GM23338 (cell line): ENCODE results near the gene ABHD17B. TPM values are rescaled to one million over a fixed set of nuclear protein-coding genes. Genes with fewer than 3 reads are reported as not detected.
A peak's percentile ranks its signal among the peaks of the same experiment; 100 is the strongest.

Source experiments
- ATAC-seq: fragments of 200-7000 bp; cut with Tn5 transposase; 3 replicates; pipeline ENCODE4 v1.9.1; 2020
- DNase-seq: peaks from one replicate; pipeline ENCODE4 v3.0.0-alpha.2; 2015; ENCODE audit warnings: low spot score
- H2AFZ ChIP-seq: fragments of 200-600 bp; sonication (generic); 2 replicates; pipeline ENCODE4 v1.8.0; 2016; ENCODE audit warnings: antibody characterized with exemption, mild to moderate bottlenecking, moderate library complexity
- H3F3A ChIP-seq: fragments of 200-600 bp; sonication (generic); replicated peaks from 2 replicates; pipeline ENCODE4 v1.8.0; 2017; ENCODE audit warnings: antibody characterized with exemption, mixed run types, low read depth
- H3K27ac ChIP-seq: fragments of 200-600 bp; sonication (generic); 2 replicates; pipeline ENCODE4 v1.6.1; 2016; ENCODE audit warnings: low read depth
- H3K27me3 ChIP-seq: fragments of 200-600 bp; sonication (generic); 2 replicates; pipeline ENCODE4 v1.8.0; 2016; ENCODE audit warnings: mild to moderate bottlenecking, mixed run types, moderate library complexity; ENCODE audit not compliant: insufficient read depth
- H3K36me3 ChIP-seq: fragments of 200-600 bp; sonication (generic); 2 replicates; pipeline ENCODE4 v1.8.0; 2016; ENCODE audit warnings: mild to moderate bottlenecking; ENCODE audit not compliant: insufficient read depth
- H3K4me1 ChIP-seq: fragments of 200-600 bp; sonication (generic); 2 replicates; pipeline ENCODE4 v1.8.0; 2016; ENCODE audit warnings: mild to moderate bottlenecking, moderate library complexity; ENCODE audit not compliant: insufficient read depth
- H3K4me2 ChIP-seq: fragments of 200-600 bp; sonication (generic); 2 replicates; pipeline ENCODE4 v1.7.1; 2017; ENCODE audit warnings: mixed run types
- H3K4me3 ChIP-seq: fragments of 200-600 bp; sonication (generic); 2 replicates; pipeline ENCODE4 v1.6.1; 2016; ENCODE audit warnings: mixed run types
- H3K79me2 ChIP-seq: fragments of 200-600 bp; sonication (generic); replicated peaks from 2 replicates; pipeline ENCODE4 v1.8.0; 2017; ENCODE audit warnings: mild to moderate bottlenecking; ENCODE audit not compliant: insufficient read depth
- H3K9me2 ChIP-seq: fragments of 200-600 bp; sonication (generic); 2 replicates; pipeline ENCODE4 v1.8.0; 2017; ENCODE audit not compliant: insufficient read depth
- H4K20me1 ChIP-seq: fragments of 200-600 bp; sonication (generic); replicated peaks from 2 replicates; pipeline ENCODE4 v1.8.0; 2017; ENCODE audit warnings: mild to moderate bottlenecking; ENCODE audit not compliant: insufficient read depth
- H3K27ac Mint-ChIP-seq: 2 replicates; pipeline ENCODE4 v1.8.0; 2020; ENCODE audit warnings: inconsistent platforms, mild to moderate bottlenecking, moderate library complexity, mixed read lengths
- H3K27me3 Mint-ChIP-seq: 3 replicates; pipeline ENCODE4 v1.8.0; 2022; ENCODE audit warnings: low read depth, mild to moderate bottlenecking, moderate library complexity, mixed read lengths, inconsistent platforms; ENCODE audit not compliant: insufficient read depth, poor library complexity
- H3K36me3 Mint-ChIP-seq: 3 replicates; pipeline ENCODE4 v1.8.0; 2021; ENCODE audit warnings: low read depth, mild to moderate bottlenecking, inconsistent platforms, moderate library complexity, mixed read lengths
- H3K4me1 Mint-ChIP-seq: 3 replicates; pipeline ENCODE4 v1.8.0; 2020; ENCODE audit warnings: mild to moderate bottlenecking, inconsistent platforms, mixed read lengths
- H3K4me3 Mint-ChIP-seq: 3 replicates; pipeline ENCODE4 v1.8.0; 2021; ENCODE audit warnings: moderate library complexity, mild to moderate bottlenecking, inconsistent platforms, mixed read lengths
- H3K9me3 Mint-ChIP-seq: 3 replicates; pipeline ENCODE4 v1.8.0; 2020; ENCODE audit warnings: moderate library complexity, mild to moderate bottlenecking, inconsistent platforms, mixed read lengths
- polyA plus RNA-seq: library from polyadenylated mRNA; unstranded; fragments of >200 nt; fragmentation: Nextera tagmentation; extraction: Ambion mirVana; gene quantifications from 2 replicates; pipeline ENCODE4 v1.2.1, GENCODE V29; 2016
- total RNA-seq: library from RNA; depleted of rRNA; stranded (reverse); fragments of >200 nt; shearing (Covaris generic); gene quantifications from 2 replicates; pipeline ENCODE4 v1.2.3, GENCODE V29; 2014
- TF ChIP-seq, protein P1 (sequence below): IDR thresholded peaks from one replicate; pipeline ENCODE4 v1.6.1; 2018; ENCODE audit warnings: antibody characterized with exemption; ENCODE audit not compliant: unreplicated experiment
- TF ChIP-seq, protein P2 (sequence below): fragments of 250-450 bp; sonication (Bioruptor Pico); IDR thresholded peaks from 2 replicates; pipeline ENCODE4 v1.5.0; 2020; ENCODE audit warnings: mild to moderate bottlenecking, moderate library complexity

The ABHD17B gene
- total and polyA plus RNA-seq, 2 experiments from 2014 or later: 32.2 to 112 TPM

DNA sequence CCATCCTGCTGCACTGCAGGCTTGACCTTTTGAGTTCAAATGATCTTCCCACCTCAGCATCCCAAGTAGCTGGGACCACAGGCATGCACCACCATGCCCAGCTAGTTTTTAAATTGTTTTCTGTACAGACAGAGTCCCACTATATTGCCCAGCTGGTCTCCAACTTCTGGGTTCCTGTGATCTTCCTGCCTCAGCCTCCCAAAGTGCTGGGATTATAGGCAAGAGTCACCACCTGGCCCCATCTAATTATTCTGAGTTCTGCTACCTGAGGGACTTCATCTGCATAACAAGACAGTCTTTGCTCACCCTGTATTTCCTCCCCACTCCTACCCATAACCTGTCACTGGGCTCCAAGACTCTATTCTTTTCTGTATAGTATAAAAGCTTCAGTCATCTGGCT is 88.1 kb downstream of the ABHD17B start:
- 0 out of 2 replicates have a peak overlapping the region, but pooled peaks have one; percentile 14 for H3K27ac Mint-ChIP-seq
- no peak overlapping the region for H3K4me3 Mint-ChIP-seq

More for the DNA sequence above, 88.1 kb downstream of the ABHD17B start:
- no peaks in the 10 kb centered on the region for H3K36me3 ChIP-seq
- TF ChIP-seq, protein P1, sequence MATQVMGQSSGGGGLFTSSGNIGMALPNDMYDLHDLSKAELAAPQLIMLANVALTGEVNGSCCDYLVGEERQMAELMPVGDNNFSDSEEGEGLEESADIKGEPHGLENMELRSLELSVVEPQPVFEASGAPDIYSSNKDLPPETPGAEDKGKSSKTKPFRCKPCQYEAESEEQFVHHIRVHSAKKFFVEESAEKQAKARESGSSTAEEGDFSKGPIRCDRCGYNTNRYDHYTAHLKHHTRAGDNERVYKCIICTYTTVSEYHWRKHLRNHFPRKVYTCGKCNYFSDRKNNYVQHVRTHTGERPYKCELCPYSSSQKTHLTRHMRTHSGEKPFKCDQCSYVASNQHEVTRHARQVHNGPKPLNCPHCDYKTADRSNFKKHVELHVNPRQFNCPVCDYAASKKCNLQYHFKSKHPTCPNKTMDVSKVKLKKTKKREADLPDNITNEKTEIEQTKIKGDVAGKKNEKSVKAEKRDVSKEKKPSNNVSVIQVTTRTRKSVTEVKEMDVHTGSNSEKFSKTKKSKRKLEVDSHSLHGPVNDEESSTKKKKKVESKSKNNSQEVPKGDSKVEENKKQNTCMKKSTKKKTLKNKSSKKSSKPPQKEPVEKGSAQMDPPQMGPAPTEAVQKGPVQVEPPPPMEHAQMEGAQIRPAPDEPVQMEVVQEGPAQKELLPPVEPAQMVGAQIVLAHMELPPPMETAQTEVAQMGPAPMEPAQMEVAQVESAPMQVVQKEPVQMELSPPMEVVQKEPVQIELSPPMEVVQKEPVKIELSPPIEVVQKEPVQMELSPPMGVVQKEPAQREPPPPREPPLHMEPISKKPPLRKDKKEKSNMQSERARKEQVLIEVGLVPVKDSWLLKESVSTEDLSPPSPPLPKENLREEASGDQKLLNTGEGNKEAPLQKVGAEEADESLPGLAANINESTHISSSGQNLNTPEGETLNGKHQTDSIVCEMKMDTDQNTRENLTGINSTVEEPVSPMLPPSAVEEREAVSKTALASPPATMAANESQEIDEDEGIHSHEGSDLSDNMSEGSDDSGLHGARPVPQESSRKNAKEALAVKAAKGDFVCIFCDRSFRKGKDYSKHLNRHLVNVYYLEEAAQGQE: no peak
- TF ChIP-seq, protein P2, sequence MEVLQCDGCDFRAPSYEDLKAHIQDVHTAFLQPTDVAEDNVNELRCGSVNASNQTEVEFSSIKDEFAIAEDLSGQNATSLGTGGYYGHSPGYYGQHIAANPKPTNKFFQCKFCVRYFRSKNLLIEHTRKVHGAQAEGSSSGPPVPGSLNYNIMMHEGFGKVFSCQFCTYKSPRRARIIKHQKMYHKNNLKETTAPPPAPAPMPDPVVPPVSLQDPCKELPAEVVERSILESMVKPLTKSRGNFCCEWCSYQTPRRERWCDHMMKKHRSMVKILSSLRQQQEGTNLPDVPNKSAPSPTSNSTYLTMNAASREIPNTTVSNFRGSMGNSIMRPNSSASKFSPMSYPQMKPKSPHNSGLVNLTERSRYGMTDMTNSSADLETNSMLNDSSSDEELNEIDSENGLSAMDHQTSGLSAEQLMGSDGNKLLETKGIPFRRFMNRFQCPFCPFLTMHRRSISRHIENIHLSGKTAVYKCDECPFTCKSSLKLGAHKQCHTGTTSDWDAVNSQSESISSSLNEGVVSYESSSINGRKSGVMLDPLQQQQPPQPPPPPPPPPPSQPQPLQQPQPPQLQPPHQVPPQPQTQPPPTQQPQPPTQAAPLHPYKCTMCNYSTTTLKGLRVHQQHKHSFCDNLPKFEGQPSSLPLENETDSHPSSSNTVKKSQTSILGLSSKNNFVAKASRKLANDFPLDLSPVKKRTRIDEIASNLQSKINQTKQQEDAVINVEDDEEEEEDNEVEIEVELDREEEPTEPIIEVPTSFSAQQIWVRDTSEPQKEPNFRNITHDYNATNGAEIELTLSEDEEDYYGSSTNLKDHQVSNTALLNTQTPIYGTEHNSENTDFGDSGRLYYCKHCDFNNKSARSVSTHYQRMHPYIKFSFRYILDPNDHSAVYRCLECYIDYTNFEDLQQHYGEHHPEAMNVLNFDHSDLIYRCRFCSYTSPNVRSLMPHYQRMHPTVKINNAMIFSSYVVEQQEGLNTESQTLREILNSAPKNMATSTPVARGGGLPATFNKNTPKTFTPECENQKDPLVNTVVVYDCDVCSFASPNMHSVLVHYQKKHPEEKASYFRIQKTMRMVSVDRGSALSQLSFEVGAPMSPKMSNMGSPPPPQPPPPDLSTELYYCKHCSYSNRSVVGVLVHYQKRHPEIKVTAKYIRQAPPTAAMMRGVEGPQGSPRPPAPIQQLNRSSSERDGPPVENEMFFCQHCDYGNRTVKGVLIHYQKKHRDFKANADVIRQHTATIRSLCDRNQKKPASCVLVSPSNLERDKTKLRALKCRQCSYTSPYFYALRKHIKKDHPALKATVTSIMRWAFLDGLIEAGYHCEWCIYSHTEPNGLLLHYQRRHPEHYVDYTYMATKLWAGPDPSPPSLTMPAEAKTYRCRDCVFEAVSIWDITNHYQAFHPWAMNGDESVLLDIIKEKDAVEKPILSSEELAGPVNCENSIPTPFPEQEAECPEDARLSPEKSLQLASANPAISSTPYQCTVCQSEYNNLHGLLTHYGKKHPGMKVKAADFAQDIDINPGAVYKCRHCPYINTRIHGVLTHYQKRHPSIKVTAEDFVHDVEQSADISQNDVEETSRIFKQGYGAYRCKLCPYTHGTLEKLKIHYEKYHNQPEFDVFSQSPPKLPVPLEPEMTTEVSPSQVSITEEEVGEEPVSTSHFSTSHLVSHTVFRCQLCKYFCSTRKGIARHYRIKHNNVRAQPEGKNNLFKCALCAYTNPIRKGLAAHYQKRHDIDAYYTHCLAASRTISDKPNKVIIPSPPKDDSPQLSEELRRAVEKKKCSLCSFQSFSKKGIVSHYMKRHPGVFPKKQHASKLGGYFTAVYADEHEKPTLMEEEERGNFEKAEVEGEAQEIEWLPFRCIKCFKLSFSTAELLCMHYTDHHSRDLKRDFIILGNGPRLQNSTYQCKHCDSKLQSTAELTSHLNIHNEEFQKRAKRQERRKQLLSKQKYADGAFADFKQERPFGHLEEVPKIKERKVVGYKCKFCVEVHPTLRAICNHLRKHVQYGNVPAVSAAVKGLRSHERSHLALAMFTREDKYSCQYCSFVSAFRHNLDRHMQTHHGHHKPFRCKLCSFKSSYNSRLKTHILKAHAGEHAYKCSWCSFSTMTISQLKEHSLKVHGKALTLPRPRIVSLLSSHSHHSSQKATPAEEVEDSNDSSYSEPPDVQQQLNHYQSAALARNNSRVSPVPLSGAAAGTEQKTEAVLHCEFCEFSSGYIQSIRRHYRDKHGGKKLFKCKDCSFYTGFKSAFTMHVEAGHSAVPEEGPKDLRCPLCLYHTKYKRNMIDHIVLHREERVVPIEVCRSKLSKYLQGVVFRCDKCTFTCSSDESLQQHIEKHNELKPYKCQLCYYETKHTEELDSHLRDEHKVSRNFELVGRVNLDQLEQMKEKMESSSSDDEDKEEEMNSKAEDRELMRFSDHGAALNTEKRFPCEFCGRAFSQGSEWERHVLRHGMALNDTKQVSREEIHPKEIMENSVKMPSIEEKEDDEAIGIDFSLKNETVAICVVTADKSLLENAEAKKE (CRISPR knock-in tag): peak; percentile 55; the same call in 1 of the 2 replicates
- DNase-seq (peak; percentile 24), ATAC-seq (peak; percentile 80)
- H4K20me1 ChIP-seq: no peaks in the 10 kb centered on the region
- no peaks in the 10 kb centered on the region for H3F3A ChIP-seq
- H3K4me1 ChIP-seq: peaks cover 14% of the 10 kb centered on the region
- H3K9me3 Mint-ChIP-seq: peaks cover 5% of the 10 kb centered on the region; the same call in 1 of the 3 replicates
- no peaks in the 10 kb centered on the region for H3K27me3 ChIP-seq
- H3K4me2 ChIP-seq: no peak overlapping the region; the same call in 1 of the 2 replicates
- H3K4me1 Mint-ChIP-seq: peaks cover 21% of the 10 kb centered on the region
- no peaks in the 10 kb centered on the region for H3K36me3 Mint-ChIP-seq
- no peaks in the 10 kb centered on the region for H3K9me2 ChIP-seq
- H2AFZ ChIP-seq: no peak overlapping the region
- H3K4me3 ChIP-seq: no peak overlapping the region
- H3K79me2 ChIP-seq: no peaks in the 10 kb centered on the region
- H3K27me3 Mint-ChIP-seq: no peaks in the 10 kb centered on the region
- H3K27ac ChIP-seq: no peak overlapping the region
